HG02852 (cell line): ENCODE measurements around the gene IGSF9.
"Not testable (repeated sequence)": the region's sequence is repeated elsewhere in the genome, so short reads cannot be mapped to it uniquely, and the experiment has no call there.

Source experiments
- ATAC-seq: cut with Tn5 transposase; IDR thresholded peaks from one replicate; pipeline ENCODE4 v1.9.1; 2021; ENCODE audit warnings: mild to moderate bottlenecking, moderate library complexity; ENCODE audit not compliant: unreplicated experiment

IGSF9 gene

DNA sequence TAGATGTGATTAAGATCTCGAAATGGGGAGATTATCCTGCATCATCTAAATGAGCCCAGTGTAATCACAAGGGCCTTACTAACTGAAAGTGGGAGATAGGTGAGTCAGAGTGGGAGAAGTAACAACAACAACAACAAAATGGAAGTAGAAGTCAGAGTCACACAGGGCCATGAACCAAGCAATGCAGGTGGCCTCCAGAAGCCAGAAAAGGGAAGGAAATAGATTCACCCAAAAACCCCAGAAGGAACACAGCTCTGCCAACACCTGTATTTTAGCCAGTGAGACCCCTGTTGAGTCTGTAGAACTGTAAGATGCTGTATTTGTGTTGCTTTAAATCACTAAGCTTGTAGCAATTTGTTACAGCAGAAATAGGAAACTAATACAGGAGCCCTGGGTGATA is 24.2 kb downstream of the IGSF9 start:
- ATAC-seq, result peak; percentile 27

DNA sequence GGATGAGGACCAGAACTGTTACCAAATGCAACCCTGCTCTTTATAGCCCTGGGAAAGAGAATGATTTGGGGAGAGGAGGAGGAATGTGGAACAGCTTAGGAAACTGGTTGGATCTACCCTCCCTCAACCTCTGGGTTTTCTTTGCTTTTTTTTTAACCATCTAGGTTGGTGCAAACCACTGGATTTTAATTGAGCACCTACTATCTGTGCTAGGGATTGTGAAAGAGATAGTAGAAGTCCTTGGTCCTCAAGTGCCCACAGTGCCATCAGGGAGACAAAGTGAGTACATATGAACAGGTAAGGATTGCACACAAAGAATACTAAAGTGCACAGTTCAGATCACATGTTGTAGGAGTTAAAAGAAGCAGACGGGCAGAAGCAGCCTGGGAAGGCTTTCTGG is 24.8 kb downstream of the IGSF9 start:
- no peak for ATAC-seq

DNA sequence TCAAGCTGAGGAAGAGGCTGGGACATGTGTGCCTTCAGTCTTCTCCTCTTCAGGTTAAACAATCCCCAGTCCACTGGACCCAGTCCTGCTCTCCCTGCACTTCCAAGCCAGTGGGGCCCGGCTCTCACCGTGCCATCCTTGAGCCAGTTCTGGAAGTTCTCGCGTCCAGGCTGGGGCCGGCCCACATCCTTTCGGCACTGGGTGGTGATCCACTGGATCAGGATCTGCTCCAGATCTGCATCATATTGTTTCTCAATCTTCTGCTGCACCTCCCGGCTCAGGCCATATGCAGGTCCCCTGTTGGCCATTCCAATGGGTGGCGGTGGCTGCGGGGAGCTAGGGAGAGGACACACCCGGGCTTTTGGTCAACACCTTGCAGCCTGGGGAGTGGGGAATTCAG is 25.2 kb downstream of the IGSF9 start:
- ATAC-seq, result no peak

DNA sequence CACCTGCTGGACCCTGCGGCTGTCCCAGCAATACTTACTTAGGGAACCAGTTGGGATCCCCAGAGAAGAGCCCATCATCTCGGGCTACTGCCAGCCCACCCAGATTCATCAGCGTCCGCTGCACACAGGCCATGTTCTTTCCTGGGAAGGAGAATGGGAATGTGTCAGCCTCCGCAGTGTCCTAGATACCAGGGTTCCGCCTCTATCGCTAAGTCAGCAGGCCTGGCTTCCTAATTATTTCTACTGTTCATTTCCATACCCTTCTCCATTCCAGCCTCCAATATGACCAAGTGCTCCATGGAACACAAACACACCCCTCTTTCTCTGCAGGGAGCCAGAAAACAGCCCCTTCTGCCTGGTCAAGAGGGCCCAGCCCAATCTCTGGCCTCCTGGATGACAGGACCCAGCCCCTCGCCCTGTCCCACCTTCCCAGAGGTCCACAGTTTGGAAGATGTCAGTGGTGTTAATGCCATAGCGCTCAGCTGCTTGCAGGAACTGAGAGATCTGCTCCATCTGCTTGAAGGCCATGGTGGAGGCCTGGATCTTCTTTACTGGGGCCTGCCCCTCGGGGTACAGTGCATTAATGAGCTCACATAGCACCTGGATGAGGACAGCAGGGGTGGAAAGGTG is 26.1 kb downstream of the IGSF9 start:
- ATAC-seq, result no peak

DNA sequence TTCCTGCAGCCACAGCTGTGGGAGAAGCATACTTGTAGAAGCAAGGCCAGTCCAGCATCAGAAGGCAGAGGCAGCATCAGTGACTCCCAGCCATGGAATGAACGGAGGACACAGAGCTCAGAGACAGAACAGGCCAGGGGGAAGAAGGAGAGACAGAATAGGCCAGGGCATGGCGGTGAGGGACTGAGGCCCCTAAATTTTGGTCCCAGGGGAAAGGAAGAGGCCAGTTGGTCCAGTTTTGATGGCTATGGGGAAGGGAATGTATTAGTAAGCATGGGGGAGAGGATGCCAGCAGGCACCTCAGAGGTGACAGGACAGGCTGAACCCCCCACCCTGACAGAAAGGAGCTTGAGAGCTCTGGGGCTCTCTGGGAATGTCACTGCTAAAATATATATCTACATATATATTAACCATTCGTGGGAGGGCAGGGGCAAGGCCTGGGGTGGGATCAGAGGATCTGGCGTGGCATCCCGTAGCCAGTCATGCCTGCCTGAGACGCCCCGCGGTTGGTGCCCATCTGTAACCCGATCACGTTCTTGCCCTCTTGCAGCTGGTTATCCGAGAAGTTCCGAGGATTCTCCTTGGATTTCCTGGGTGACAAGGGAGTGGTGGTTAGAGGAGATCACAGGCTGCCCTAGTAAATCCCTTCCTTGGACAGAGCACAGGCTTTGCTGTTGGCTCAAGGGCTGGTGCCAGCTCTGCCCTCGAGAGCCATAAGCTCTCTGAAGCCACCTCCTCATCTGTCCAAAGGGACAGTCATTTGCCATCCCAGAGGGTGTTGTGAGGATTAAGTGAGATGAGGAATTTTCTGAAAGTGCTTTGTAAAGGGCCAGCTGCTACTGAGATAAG is 26.8 kb downstream of the IGSF9 start:
- no peak for ATAC-seq

DNA sequence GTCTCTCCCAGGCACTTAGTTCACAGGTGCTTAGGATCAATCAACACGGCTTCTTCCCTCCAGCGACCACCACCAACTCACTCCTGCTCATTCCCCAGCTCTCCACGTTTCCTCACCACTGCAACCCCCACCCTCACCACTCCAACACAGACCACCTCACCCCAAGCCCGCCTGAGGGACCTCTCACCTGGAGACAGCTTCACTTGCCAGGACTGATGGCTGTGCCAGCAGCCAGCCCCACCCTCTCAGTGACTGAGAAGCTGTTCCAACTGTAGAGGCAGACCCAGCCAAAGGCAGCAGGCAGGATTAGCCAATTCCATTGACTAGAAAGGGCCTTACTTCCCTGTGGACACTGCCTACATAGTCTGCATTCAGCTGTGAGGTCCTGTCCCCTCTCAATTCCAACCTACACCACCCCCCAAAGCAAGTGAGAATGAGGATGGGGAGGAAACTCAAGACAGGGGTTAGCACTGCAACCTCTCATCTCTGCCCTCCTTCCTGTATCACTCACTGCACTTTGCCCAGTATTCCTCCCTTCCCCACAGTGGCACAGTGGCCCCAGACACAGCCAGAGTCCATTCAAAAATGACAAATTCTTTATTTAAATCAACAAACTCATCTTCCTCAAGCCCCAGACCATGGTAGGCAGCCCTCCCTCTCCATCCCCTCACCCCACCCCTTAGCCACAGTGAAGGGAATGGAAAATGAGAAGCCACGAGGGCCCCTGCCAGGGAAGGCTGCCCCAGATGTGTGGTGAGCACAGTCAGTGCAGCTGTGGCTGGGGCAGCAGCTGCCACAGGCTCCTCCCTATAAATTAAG is 27.7 kb downstream of the IGSF9 start:
- ATAC-seq, result no peak

DNA sequence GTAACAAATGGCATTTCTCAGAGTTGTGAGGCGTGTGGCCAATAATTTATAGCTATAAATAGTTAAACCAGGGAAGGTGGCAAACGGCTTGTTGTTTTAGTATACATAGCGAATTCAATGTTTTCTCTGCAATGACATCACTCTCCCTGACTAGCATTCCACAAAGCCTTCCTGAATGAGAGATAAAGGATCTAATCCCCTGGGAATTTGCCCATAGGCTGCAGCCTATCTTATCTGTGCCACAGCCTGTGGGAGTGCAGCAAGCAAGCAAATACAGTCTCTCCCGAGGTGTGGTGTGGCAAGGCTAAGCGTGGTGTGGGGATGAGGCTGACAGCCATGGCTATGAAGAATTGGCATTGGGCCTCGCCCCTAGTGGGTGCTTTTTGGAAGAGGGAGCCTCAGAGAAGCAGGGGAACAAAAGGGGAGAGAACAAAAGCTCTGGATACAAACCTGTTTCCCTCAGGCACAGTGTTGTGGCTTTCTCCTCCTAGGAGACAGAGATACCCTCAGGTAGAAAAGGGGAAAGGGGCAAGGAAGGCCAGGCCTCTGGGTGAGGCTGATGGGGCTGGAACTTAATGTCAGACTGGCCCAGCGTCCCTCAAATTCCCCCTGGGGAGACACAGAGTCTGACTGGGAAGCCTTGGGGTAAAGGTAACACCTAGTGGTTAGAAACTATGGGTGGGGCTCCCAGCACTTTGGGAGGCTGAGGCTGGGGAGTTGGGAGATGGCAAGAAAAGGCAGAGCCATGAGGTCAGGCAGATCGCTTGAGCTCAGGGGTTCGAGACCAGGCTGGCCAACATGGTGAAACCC is 29.0 kb downstream of the IGSF9 start:
- no peak for ATAC-seq

DNA sequence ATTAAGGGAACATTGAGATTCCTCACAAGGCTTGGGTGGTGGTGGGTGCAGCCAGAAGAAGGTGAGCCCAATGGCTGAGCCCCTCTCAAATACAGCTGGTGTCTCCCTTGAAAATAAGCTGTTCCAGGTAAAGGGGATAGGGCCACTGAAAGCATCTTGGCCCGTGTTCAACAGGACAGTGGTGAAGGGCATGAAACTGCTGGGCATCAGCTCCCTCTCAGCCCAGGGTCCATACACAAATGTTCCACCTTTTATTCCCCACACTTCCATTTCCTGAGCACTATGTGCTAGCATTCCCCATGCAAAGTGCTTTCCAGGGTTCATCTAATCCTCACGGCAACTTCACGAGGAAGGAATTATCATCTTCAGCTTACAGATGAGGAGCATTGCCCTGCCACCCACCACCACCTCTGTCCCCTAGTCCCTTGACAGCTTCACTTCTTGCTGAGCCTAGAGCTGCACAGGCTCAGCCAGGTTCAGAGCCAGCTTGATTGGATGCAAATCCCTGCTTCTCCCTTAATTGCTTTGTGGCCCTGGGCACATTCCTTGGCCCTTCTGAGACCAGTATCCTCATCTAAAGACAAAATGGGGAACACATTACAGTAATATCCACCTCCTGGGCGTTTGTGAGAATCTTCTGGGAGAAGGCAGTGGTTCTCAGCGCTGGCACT is 29.7 kb downstream of the IGSF9 start:
- ATAC-seq, result no peak

DNA sequence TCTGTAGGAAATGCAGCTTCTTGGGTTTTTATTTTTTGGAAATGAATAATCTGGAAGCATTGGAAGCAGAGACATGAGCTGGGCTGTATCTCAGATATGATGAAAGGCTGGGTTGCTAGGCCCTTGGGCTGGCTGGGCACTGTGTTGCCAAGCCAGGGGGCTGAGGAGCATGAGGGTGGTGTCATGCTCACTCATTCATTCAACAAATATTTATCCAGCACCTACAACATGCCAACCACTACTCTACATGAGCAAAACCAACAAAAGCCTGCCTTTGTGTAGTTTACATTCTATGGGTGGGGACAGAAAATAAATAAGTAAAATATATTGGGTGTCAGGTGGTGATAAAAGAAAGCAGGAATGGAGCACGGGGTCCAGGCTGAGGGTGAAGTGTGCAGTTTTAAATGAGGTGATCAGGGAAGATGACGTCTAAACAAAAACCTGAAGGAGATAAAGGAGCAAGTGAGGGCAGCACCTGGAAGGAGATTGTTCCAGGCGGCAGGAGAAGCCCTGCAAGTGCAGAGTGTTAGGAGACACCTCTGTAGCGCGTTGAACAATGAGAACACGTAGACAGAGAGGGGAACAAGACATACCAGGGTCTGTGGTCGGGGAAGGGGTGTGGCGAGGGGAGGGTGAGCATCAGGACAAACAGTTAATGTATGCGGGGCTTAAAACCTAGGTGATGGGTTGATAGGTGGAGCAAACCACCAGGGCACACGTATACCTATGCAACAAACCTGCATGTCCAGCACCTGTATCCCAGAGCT is 31.0 kb downstream of the IGSF9 start:
- ATAC-seq, result no peak

DNA sequence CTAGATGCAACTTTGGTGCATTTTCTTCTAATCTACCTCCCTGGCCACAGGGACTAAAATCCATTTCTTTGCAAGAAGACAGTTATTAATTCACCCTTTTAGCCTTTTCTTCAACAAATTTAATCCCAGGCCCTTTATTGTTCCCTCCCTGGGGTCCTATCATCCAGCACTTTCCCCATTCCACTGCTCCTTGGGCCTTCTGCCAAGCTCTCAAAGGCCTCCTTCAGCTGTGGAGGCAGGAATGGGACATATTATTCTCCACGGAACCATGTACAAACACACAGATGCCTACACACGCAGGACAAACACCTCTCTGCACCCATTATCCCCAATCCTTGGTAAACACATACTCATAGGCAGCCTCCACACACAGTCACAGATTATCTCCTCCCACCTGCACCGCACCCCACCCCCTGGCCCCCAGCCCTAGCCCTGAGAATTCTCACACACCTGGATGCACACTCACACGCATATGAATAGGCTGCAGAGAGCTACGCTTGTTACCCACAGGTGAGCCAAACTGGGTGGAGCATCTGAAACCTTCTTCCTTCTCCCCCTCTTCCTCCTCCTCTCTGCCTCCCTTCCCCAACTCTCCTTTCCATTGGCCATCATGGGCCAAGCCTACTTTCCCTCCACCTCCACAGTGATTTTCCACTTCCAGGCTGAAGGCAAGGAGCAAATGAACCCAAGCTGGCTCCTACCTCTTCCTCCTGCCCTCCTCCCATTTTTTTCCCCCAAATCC is 31.8 kb downstream of the IGSF9 start:
- ATAC-seq, result no peak

DNA sequence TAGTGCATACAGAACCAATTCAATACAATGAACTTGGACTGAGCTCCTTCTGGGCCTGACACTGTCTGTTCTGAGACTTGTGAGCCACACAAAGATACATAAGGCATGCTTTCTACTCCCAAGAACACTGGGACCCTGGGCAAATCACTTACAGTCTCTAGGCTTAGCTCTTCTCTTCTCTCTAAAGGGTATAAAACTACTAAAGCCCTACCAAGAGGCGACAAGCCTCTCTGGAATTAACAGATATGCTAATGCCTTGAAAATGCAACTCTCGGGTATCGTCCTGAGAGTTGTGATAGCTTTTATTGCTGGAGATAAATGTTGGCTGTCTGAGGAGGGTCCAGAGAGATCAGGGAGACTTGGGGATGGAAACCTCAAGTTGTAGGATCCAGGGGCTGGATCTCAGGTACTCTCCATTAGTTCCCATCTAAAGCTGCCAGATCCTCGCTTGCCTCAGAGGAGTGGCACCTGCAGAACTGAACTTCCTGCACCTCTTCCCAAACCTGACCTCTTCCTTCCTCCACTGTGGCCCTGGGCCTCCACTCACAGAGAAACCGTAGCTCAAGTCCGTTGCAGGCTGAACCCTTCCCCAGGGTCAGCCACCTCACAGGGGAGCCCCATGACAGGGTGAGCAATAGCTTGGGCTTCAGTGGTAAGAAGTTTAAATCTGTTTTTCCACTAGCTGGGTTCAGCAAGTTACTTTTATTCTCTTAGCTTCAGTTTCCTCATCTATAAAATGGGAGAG is 33.9 kb downstream of the IGSF9 start:
- ATAC-seq, result no peak

DNA sequence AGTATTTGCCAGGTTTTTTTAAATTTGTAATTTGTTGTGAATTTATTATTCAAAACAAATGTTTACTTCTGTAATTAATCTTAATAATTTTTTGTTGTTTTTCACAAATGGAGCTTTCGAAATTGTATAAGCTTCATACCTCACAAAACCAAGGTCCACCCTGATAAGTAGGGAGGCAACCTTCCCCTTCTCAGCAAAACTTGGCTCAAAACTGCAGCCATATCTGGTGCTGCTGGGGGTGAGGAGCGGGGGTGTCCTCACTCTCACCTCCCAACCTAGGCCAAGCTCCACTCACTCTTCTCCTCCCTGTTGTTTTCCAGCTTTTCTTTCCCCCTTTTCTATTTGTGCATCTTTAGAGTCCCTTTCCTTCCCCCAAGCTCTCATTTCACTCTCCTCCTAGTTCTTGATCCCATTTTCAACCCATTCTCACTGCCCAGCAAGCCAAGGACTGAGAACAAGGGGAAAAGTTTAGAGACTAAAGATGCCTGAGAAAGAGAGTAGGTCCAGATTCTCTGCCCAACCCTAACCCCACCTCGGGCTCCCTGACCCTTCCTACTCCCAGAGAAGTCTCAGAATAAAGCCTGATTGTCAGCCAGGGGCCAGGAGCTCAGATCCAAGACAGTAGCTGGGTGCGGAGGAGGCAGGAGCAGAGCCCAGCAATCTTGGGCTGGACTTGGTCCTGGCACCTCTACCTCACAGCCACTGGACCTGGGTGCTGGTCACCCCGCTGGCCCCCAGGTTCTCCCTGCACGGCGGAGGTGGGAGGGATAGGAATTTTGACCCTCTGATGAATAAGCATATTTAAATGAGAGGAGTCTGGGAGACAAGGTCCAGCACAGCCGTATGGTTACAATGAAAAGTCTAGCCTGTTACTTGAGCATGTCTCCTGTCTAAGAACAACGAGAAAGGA is 37.1 kb downstream of the IGSF9 start:
- ATAC-seq, result no peak

DNA sequence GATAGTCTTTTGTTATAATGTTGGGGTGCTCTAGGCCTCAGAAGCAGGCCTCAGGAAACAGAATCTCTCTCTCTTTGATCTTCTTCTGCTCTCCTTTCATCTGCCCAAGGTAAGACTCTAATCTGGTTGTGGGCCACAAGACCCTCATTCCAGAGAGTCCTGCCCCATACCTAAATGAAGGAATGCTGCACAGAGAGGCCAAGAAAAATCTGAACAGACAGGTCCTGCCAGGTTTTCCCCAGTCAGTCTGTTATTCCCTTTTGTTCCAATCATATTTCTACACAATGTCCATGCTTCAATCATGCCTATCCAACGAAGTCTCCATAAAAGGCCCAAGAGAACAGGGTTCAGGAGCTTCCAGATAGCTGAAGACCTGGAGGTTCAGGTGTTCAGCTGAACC is 38.5 kb downstream of the IGSF9 start:
- no peak for ATAC-seq

DNA sequence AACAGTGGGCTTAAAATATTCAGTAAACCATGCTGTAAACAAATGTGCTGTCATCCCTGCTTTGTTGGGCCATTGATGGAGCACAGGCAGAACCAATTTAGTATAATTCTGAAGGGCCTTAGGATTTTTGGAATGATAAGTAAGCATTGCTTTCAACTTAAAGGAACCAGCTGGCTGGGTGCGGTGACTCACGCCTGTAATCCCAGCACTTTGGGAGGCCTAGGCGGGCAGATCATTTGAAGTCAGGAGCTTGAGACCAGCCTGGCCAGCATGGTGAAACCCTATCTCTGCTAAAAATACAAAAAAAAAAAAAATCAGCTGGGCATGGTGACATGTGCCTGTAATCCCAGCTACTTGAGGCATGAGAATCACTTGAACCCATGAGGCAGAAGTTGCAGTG is 41.4 kb downstream of the IGSF9 start:
- not testable (repeated sequence) for ATAC-seq

DNA sequence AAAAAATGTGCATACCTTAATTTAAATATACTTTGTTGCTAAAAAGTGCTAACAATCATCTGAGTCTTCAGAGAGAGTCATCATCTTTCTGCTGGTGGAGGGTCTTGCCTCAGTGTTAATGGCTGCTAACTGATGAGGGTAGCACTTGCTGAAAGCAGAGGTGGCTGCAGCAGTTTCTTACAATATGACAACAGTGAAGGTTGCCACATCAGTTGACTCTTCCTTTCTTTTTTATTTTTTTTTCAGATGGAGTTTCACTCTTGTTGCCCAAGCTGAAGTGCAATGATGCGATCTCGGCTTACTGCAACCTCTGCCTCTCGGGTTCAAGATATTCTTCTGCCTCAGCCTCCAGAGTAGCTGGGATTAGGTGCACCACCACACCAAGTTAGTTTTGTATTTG is 42.9 kb downstream of the IGSF9 start:
- no peak for ATAC-seq

DNA sequence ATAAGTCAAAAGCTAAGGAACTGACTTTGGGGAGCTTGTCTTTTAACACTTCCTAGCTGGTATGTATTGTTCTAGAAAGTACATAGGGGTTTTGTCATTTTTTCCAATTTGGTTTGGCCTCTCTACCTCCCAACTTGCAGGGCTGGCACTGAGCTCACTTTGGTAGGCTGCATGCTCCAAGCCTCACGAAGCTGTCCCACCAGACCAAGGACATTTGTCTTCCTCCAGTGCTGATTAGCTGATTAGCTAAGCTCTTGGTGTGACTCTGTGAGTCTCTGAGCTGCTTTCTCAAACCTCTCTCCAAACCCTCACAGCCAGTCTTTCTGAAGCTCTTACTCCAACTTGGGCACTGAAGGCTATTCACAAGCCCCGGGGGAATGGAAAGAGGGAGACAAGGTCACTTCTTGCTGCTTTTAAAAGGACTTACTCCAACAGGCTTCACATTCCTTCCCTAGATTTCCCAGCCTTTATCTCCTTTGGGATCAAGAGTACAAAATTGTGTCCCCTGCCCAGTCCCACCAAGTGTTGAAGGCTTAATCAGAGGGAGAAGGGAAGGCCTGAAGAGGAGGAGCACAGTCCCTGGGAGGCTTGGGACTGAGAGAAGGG is 44.6 kb downstream of the IGSF9 start:
- no peak for ATAC-seq
